ENCODE results near the gene PDCD1.
A peak's percentile ranks its signal among the peaks of the same experiment; 100 is the strongest.
"Not testable (repeated sequence)": the region's sequence is repeated elsewhere in the genome, so short reads cannot be mapped to it uniquely, and the experiment has no call there.

Gene PDCD1

GRCh38 chr2:241808051-241808720 is 50.5 kb downstream of the PDCD1 start:
- Histone ChIP-seq H4K20me1 (ENCODE audit: insufficient read depth, low read length, poor library complexity, severe bottlenecking) (no peaks in the 10 kb centered on the region), H3K9ac (ENCODE audit: low read depth, low read length, poor library complexity, severe bottlenecking) (no peak overlapping the region), H3K36me3 (ENCODE audit: insufficient read depth, low read length) (no peaks in the 10 kb centered on the region), H3K4me1 (ENCODE audit: insufficient read depth, low read length, poor library complexity, severe bottlenecking) (peaks cover 18% of the 10 kb centered on the region), H2AFZ (ENCODE audit: low read length) (no peak overlapping the region), H3K27me3 (ENCODE audit: insufficient read depth, low read length, poor library complexity, severe bottlenecking) (no peaks in the 10 kb centered on the region), H3K4me2 (ENCODE audit: low read depth, low read length, poor library complexity, severe bottlenecking) (no peak overlapping the region), H3K79me2 (ENCODE audit: insufficient read depth, low read length) (no peaks in the 10 kb centered on the region), H3F3A (ENCODE audit: low read depth) (no peaks in the 10 kb centered on the region), H3K9me3 (ENCODE audit: insufficient read depth, low read depth, low read length) (no peaks in the 10 kb centered on the region), H3K4me3 (ENCODE audit: low read length, poor library complexity, severe bottlenecking) (no peak overlapping the region), H3K9me2 (replicated peaks; ENCODE audit: low read depth, low read length) (no peaks in the 10 kb centered on the region)
- TF ChIP-seq EZH2phosphoT487 (IDR thresholded peaks at IDR 0.05; ENCODE audit: borderline replicate concordance) (no peak), CTCF (conservative IDR thresholded peaks at IDR 0.05; ENCODE audit: low read length) (no peak)

- H3K4me1 ChIP-seq (ENCODE audit: insufficient read depth, low read length, poor library complexity, severe bottlenecking) = peaks cover 30% of the 10 kb centered on the region
- not testable (repeated sequence) for H3K9ac ChIP-seq (ENCODE audit: low read depth, low read length, poor library complexity, severe bottlenecking); H3K27me3 ChIP-seq (ENCODE audit: insufficient read depth, low read length, poor library complexity, severe bottlenecking); H3K4me3 ChIP-seq (ENCODE audit: low read length, poor library complexity, severe bottlenecking); H3K79me2 ChIP-seq (ENCODE audit: insufficient read depth, low read length); H3F3A ChIP-seq (ENCODE audit: low read depth); H2AFZ ChIP-seq (ENCODE audit: low read length); H3K9me3 ChIP-seq (ENCODE audit: insufficient read depth, low read depth, low read length); H3K9me2 ChIP-seq (replicated peaks; ENCODE audit: low read depth, low read length); H4K20me1 ChIP-seq (ENCODE audit: insufficient read depth, low read length, poor library complexity, severe bottlenecking); H3K36me3 ChIP-seq (ENCODE audit: insufficient read depth, low read length); H3K4me2 ChIP-seq (ENCODE audit: low read depth, low read length, poor library complexity, severe bottlenecking)
These were observed 52.5 kb downstream of the PDCD1 start for GRCh38 chr2:241806217-241806616.

- Histone ChIP-seq H3K36me3 (ENCODE audit: insufficient read depth, low read length) (no peaks in the 10 kb centered on the region), H3K4me2 (ENCODE audit: low read depth, low read length, poor library complexity, severe bottlenecking) (peak overlapping the region; percentile 88), H3K79me2 (ENCODE audit: insufficient read depth, low read length) (no peaks in the 10 kb centered on the region), H4K20me1 (ENCODE audit: insufficient read depth, low read length, poor library complexity, severe bottlenecking) (no peaks in the 10 kb centered on the region), H3K9me2 (replicated peaks; ENCODE audit: low read depth, low read length) (no peaks in the 10 kb centered on the region), H3K4me3 (ENCODE audit: low read length, poor library complexity, severe bottlenecking) (peak overlapping the region; percentile 63), H3F3A (ENCODE audit: low read depth) (no peaks in the 10 kb centered on the region), H3K9ac (ENCODE audit: low read depth, low read length, poor library complexity, severe bottlenecking) (peak overlapping the region; percentile 74), H3K9me3 (ENCODE audit: insufficient read depth, low read depth, low read length) (no peaks in the 10 kb centered on the region), H3K4me1 (ENCODE audit: insufficient read depth, low read length, poor library complexity, severe bottlenecking) (peaks cover 30% of the 10 kb centered on the region), H3K27me3 (ENCODE audit: insufficient read depth, low read length, poor library complexity, severe bottlenecking) (no peaks in the 10 kb centered on the region), H2AFZ (ENCODE audit: low read length) (peak overlapping the region; percentile 80; the same call in 1 of the 2 replicates)
- TF ChIP-seq CTCF (conservative IDR thresholded peaks at IDR 0.05; ENCODE audit: low read length) = 0 out of 2 replicates have a peak, but pooled peaks have one; percentile 31
- no peak for TF ChIP-seq EZH2phosphoT487 (IDR thresholded peaks at IDR 0.05; ENCODE audit: borderline replicate concordance)
These were observed 54.1 kb downstream of the PDCD1 start for GRCh38 chr2:241804326-241805229.

All from Loucy (cell line).